ENCODE measurements around the gene FOXN3. TPM values are rescaled to one million over a fixed set of nuclear protein-coding genes. Genes with fewer than 3 reads are reported as not detected.
A peak's percentile ranks its signal among the peaks of the same experiment; 100 is the strongest.

FOXN3 gene
- total RNA-seq, 2 experiments from 2014 or later, result 124 to 127 TPM

DNA sequence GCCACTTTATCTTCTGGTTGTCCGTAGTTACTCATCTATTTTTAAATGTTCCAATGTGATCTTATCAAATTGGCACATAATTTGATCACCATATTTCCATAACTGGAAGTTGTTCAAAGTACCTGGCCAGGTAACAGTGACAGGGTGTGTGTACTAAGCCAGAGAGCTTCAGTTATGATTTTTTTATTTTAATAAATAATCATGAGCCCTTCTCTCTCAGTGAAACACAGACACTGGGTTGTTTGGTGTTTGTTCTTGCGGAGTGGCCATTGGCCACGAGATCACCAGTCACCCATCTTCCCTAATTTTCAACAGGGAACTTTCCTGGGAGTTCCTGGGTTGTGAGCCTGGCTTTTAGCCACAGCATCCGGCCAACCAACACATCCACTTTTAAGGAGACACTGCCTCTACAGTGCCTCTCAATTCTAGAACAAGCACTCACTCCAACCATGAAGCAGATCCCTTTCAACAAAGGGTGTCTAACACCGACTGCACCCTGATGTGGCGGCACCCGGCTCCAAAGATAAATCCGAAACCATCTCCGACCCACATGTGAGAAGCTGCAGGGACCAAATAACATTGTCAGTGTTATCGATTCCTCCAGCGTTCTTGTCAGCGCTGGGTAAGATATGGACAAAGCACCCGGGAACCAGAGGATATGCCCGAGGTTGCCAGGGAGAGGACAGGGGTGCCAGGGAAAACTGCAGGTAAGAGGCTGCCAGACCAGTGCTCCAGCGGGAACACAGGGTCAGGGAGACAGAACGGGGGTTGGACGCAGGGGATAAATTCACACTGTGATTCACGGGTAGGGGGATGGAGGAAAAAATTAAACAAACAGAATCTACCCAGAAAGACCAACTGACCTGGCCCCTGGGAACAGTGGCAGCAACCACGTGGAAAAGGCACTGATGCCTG is 49.9 kb downstream of the FOXN3 start:
- no peak for ATAC-seq (ENCODE audit: poor library complexity)
- peaks cover 79% of the 10 kb centered on the region for H3K4me1 Mint-ChIP-seq (ENCODE audit: low read depth)
- Histone ChIP-seq H3K27ac (ENCODE audit: low read depth in 1 of 2, low read length in 2 of 2) (no peak overlapping the region), H3K27me3 (ENCODE audit: control insufficient read depth in 1 of 2, insufficient read depth in 2 of 2, low read length in 2 of 2) (no peaks in the 10 kb centered on the region), H3K36me3 (ENCODE audit: insufficient read depth, low read length) (no peaks in the 10 kb centered on the region), H3K9me3 (ENCODE audit: control insufficient read depth in 1 of 2, insufficient read depth in 1 of 2, low read length in 2 of 2) (no peaks in the 10 kb centered on the region), H3K4me3 (ENCODE audit: low read length) (no peak overlapping the region), H3K4me1 (ENCODE audit: insufficient read depth, low read length) (peaks cover 40% of the 10 kb centered on the region)
- no peaks in the 10 kb centered on the region for H3K9me3 Mint-ChIP-seq
- ChIA-PET CTCF (interaction anchor here (1.0 to 1.4 kb wide), 2 partner anchors 8 to 51 kb away, joined by 3 read pairs; no protein-coding TSS in a partner anchor), POLR2A (interaction anchor here (0.6 to 2.0 kb wide), 3 partner anchors 12 to 64 kb away, joined by 3 to 5 read pairs (median 3); no protein-coding TSS in a partner anchor)
- TF ChIP-seq, protein P1, sequence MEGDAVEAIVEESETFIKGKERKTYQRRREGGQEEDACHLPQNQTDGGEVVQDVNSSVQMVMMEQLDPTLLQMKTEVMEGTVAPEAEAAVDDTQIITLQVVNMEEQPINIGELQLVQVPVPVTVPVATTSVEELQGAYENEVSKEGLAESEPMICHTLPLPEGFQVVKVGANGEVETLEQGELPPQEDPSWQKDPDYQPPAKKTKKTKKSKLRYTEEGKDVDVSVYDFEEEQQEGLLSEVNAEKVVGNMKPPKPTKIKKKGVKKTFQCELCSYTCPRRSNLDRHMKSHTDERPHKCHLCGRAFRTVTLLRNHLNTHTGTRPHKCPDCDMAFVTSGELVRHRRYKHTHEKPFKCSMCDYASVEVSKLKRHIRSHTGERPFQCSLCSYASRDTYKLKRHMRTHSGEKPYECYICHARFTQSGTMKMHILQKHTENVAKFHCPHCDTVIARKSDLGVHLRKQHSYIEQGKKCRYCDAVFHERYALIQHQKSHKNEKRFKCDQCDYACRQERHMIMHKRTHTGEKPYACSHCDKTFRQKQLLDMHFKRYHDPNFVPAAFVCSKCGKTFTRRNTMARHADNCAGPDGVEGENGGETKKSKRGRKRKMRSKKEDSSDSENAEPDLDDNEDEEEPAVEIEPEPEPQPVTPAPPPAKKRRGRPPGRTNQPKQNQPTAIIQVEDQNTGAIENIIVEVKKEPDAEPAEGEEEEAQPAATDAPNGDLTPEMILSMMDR (IDR thresholded peaks at IDR 0.05), result no peak
- intact Hi-C loops (cut with DNase I, micrococcal nuclease), result no loop called here
- peak overlapping the region; percentile 25 for H3K4me3 Mint-ChIP-seq
- peaks cover 13% of the 10 kb centered on the region for H3K36me3 Mint-ChIP-seq (ENCODE audit: low read depth)
- peak overlapping the region; percentile 95 for H3K27ac Mint-ChIP-seq
- H3K27me3 Mint-ChIP-seq, result no peaks in the 10 kb centered on the region
- no peak for DNase-seq

DNA sequence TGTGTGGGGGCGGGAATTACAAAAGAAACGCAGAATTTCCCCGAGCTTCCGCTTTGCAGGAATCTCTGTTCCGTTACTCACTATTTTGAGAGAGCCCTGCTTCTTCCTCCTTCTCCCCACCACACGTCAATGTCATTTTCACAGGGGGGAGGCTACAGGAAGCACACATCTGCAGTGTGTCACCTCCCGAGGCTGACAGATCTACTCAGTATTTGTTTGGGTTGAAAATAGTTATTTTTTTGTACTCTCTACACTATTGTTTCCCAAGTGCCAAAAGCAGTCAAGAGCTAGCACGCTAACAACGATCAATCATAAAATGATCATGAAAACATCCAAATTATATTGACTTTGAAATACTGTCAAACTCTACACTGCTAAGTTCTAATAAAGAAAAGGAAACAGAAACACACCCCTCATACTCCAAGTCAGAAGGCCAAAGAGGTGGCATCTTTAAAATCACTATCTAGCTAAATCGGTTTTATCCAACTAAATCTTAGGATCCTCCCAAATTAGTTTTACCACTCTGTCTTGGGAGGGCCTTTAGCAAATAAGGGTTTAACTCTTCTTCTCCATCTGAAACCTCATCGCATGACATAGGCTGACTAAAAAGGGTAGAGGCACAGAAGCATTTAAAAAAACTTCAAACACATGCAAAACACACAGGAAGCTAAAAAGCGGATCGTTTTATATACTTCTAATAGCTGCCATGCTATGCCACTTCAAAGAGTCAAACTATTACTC is 51.8 kb downstream of the FOXN3 start:
- Mint-ChIP-seq H3K36me3 (ENCODE audit: low read depth) (peaks cover 5% of the 10 kb centered on the region), H3K27me3 (no peaks in the 10 kb centered on the region), H3K4me3 (peak overlapping the region; percentile 81), H3K4me1 (ENCODE audit: low read depth) (peaks cover 62% of the 10 kb centered on the region), H3K9me3 (no peaks in the 10 kb centered on the region), H3K27ac (peak overlapping the region; percentile 95)
- TF ChIP-seq, protein P1 (IDR thresholded peaks at IDR 0.05), result no peak
- H3K27ac ChIP-seq (ENCODE audit: low read depth in 1 of 2, low read length in 2 of 2), result peak overlapping the region; percentile 74 to 80
- no peaks in the 10 kb centered on the region for H3K27me3 ChIP-seq (ENCODE audit: control insufficient read depth in 1 of 2, insufficient read depth in 2 of 2, low read length in 2 of 2)
- H3K9me3 ChIP-seq (ENCODE audit: control insufficient read depth in 1 of 2, insufficient read depth in 1 of 2, low read length in 2 of 2), result no peaks in the 10 kb centered on the region
- peak; percentile 94 for ATAC-seq (ENCODE audit: poor library complexity)
- CTCF ChIA-PET, result interaction anchor here (0.6 to 1.0 kb wide), 4 partner anchors 50 to 356 kb away, joined by 3 read pairs; no protein-coding TSS in a partner anchor
- no peaks in the 10 kb centered on the region for H3K36me3 ChIP-seq (ENCODE audit: insufficient read depth, low read length)
- DNase-seq, result peak; percentile 17 to 85 (median 44)
- intact Hi-C loops (cut with DNase I, micrococcal nuclease), result loop anchor here in 1 of 2 experiments (2.0 kb wide), 3 partner anchors 14 to 60 kb away; partner anchors contain the start of gene FOXN3
- POLR2A ChIA-PET, result interaction anchor here (0.6 to 2.0 kb wide), 11 partner anchors 12 to 386 kb away, joined by 3 to 7 read pairs (median 3); no protein-coding TSS in a partner anchor
- H3K4me3 ChIP-seq (ENCODE audit: low read length), result peak overlapping the region; percentile 27
- peaks cover 35% of the 10 kb centered on the region for H3K4me1 ChIP-seq (ENCODE audit: insufficient read depth, low read length)

DNA sequence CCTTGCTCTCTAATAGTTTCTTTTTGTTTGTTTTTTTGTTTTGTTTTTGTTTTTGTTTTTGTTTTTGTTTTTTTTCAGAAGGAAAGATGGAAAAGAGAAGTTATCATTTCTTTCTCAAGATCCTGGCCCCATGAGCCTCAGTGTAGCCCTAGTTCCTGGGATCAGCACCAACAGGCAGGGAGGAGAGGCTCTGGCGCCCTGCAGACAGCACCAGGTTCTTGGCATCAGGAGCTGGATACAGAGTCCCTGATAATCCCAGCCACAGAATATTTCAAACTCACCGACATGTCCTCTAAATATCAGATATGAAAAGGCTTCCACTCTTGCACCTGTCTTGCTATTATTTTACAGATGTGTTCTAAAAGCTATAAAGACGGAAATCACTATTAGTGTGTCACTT is 52.7 kb downstream of the FOXN3 start:
- CTCF ChIA-PET, result interaction anchor here (0.8 kb wide), 1 partner anchor 51 kb away, joined by 3 read pairs; no protein-coding TSS in a partner anchor
- Mint-ChIP-seq H3K9me3 (no peaks in the 10 kb centered on the region), H3K4me3 (peak overlapping the region; percentile 81), H3K4me1 (ENCODE audit: low read depth) (peaks cover 61% of the 10 kb centered on the region), H3K27ac (peak overlapping the region; percentile 95), H3K27me3 (no peaks in the 10 kb centered on the region), H3K36me3 (ENCODE audit: low read depth) (peaks cover 9% of the 10 kb centered on the region)
- ATAC-seq (ENCODE audit: poor library complexity) (no peak), DNase-seq (no peak)
- intact Hi-C loops (cut with DNase I, micrococcal nuclease), result loop anchor here in 1 of 2 experiments (2.0 kb wide), 3 partner anchors 14 to 60 kb away; partner anchors contain the start of gene FOXN3
- H3K9me3 ChIP-seq (ENCODE audit: control insufficient read depth in 1 of 2, insufficient read depth in 1 of 2, low read length in 2 of 2), result no peaks in the 10 kb centered on the region
- H3K27ac ChIP-seq (ENCODE audit: low read depth in 1 of 2, low read length in 2 of 2), result peak overlapping the region; percentile 74 to 80
- peak overlapping the region; percentile 27 for H3K4me3 ChIP-seq (ENCODE audit: low read length)
- POLR2A ChIA-PET, result interaction anchor here (1.0 to 1.6 kb wide), 4 partner anchors 11 to 52 kb away, joined by 3 to 7 read pairs (median 5); no protein-coding TSS in a partner anchor
- H3K4me1 ChIP-seq (ENCODE audit: insufficient read depth, low read length), result peaks cover 35% of the 10 kb centered on the region
- TF ChIP-seq, protein P1 (IDR thresholded peaks at IDR 0.05), result no peak
- no peaks in the 10 kb centered on the region for H3K36me3 ChIP-seq (ENCODE audit: insufficient read depth, low read length)
- H3K27me3 ChIP-seq (ENCODE audit: control insufficient read depth in 1 of 2, insufficient read depth in 2 of 2, low read length in 2 of 2), result no peaks in the 10 kb centered on the region
